ENCODE data around the gene CDIPT. TPM values are rescaled to one million over a fixed set of nuclear protein-coding genes. Genes with fewer than 3 reads are reported as not detected.

Gene CDIPT
- total RNA-seq, 2 donors from 2014 or later: 76.5 to 79.9 TPM

GRCh38 chr16:29905668-29906067 lies 42.6 kb upstream of the CDIPT start:
- H3K27me3 ChIP-seq: no peaks in the 10 kb centered on the region
- H3K9me3 ChIP-seq: no peaks in the 10 kb centered on the region
- DNase-seq: no peak
- no peak overlapping the region for H3K4me3 ChIP-seq
- intact Hi-C loops (cut with DNase I): loop anchor here (10.0 kb wide), 1 partner anchor 99 kb away; no protein-coding TSS in a partner anchor
- no peaks in the 10 kb centered on the region for H3K36me3 ChIP-seq (replicated peaks in 1 of 2; ENCODE audit: insufficient read depth in 1 of 2, low read depth in 2 of 2)
- ATAC-seq: no peak
- no peak overlapping the region for H3K27ac ChIP-seq
- 77 to 84% methylated on average over 8 to 13 of the region's 13 CpGs for WGBS, 2 donors
- H3K4me1 ChIP-seq: peaks cover 7% of the 10 kb centered on the region
- TF ChIP-seq POLR2A (IDR thresholded peaks at IDR 0.05) (no peak), CTCF (IDR thresholded peaks at IDR 0.05) (no peak)

GRCh38 chr16:29904947-29905346 lies 41.9 kb upstream of the CDIPT start:
- Histone ChIP-seq H3K9me3 (no peaks in the 10 kb centered on the region), H3K27me3 (no peaks in the 10 kb centered on the region), H3K4me3 (no peak overlapping the region), H3K36me3 (replicated peaks in 1 of 2; ENCODE audit: insufficient read depth in 1 of 2, low read depth in 2 of 2) (no peaks in the 10 kb centered on the region), H3K4me1 (peaks cover 11% of the 10 kb centered on the region), H3K27ac (no peak overlapping the region)
- intact Hi-C loops (cut with DNase I): loop anchor here (10.0 kb wide), 1 partner anchor 100 kb away; no protein-coding TSS in a partner anchor
- TF ChIP-seq CTCF (IDR thresholded peaks at IDR 0.05) (no peak), POLR2A (IDR thresholded peaks at IDR 0.05) (no peak)
- DNase-seq (no peak), ATAC-seq (no peak)
- WGBS, 2 donors: 86 to 93% methylated on average over 7 of the region's 7 CpGs

- no peak for ATAC-seq
- 67 to 85% methylated on average over 4 of the region's 4 CpGs for WGBS, 2 donors
- H3K9me3 ChIP-seq: no peaks in the 10 kb centered on the region
These were observed 40.6 kb upstream of the CDIPT start for GRCh38 chr16:29903590-29903989.

GRCh38 chr16:29901607-29901945 lies 38.5 kb upstream of the CDIPT start:
- Histone ChIP-seq H3K9me3 (no peaks in the 10 kb centered on the region), H3K4me1 (peaks cover 25% of the 10 kb centered on the region), H3K27me3 (no peaks in the 10 kb centered on the region), H3K36me3 (replicated peaks in 1 of 2; ENCODE audit: insufficient read depth in 1 of 2, low read depth in 2 of 2) (no peaks in the 10 kb centered on the region), H3K27ac (no peak overlapping the region), H3K4me3 (no peak overlapping the region)
- 76 to 84% methylated on average over 8 to 18 of the region's 19 CpGs for whole genome bisulfite sequencing, 2 donors
- intact Hi-C loops (cut with DNase I): loop anchor here (10.0 kb wide), 1 partner anchor 103 kb away; no protein-coding TSS in a partner anchor
- DNase-seq: no peak
- no peak for ATAC-seq
- TF ChIP-seq CTCF (IDR thresholded peaks at IDR 0.05) (no peak), POLR2A (IDR thresholded peaks at IDR 0.05) (no peak)

More at GRCh38 chr16:29903590-29903989, 40.6 kb upstream of the CDIPT start:
- no peak for TF ChIP-seq POLR2A (IDR thresholded peaks at IDR 0.05)
- TF ChIP-seq CTCF (IDR thresholded peaks at IDR 0.05): no peak
- no peaks in the 10 kb centered on the region for H3K27me3 ChIP-seq
- H3K4me3 ChIP-seq: no peak overlapping the region
- no peaks in the 10 kb centered on the region for H3K36me3 ChIP-seq (replicated peaks in 1 of 2; ENCODE audit: insufficient read depth in 1 of 2, low read depth in 2 of 2)
- intact Hi-C loops (cut with DNase I): loop anchor here (10.0 kb wide), 1 partner anchor 101 kb away; no protein-coding TSS in a partner anchor
- peaks cover 21% of the 10 kb centered on the region for H3K4me1 ChIP-seq
- no peak for DNase-seq
- H3K27ac ChIP-seq: no peak overlapping the region
